ENCODE results near the gene CETN3.
"Not testable (repeated sequence)": the region's sequence is repeated elsewhere in the genome, so short reads cannot be mapped to it uniquely, and the experiment has no call there.

The CETN3 gene

GRCh38 chr5:90381213-90381929 is 28.2 kb downstream of the CETN3 start:
- no peak for DNase-seq

GRCh38 chr5:90379652-90380051 is 29.9 kb downstream of the CETN3 start:
- no peak for DNase-seq

GRCh38 chr5:90378752-90379151 is 30.8 kb downstream of the CETN3 start:
- DNase-seq = no peak

DNA sequence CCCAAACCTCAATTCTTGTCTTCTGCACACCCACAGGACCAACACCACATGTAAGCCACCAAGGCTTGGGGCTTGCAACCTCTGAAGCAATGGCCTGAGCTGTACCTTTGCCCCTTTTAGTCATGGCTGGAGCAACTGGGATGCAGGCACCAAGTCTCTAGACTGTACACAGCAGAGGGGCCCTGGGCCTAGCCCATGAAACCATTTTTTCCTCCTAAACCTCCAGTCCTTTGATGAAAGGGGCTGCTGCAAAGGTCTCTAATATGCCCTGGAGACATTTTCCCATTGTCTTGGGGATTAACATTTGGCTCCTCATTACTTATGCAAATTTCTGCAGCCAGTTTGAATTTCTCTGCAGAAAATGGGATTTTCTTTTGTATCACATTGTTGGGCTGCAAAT is 38.3 kb downstream of the CETN3 start:
- not testable (repeated sequence) for DNase-seq

DNA sequence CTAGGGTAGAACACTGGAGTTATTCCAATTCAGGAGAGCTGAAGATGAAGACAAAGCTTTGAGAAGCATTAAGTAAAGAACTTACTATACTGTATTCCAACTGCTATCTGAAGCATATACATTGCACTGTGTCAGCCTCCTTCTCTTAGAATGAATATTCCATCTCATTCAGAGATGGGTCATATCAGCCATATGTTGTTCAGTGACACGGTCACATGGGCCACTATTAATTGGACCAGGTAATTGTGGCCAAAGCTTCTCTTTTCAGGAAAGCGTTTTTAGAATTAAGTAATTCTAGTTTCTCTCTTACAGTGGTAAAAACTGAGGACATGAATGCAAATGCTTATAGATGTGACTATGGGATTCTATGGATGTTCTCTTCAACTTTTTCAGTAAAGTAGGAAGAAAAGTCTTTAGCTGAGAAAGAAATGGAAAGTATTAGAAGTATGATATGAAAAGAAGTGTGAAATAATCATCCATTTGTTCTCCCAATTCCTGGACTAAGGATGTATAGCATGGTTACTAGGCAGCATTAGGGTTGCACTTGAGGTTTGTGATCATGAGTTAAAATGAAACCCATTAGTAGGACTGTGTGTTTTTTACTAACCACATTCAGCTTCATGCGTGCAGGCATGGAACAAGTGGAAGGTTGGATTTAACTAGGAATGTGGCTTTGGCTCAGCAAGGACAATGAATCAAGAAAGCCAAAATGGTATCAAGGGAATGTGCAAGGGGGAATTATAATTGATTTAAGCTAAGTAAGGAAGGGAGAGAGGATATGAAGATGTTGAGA is 40.9 kb downstream of the CETN3 start:
- no peak for DNase-seq

- no peak for DNase-seq
Measured at GRCh38 chr5:90367879-90368278, 41.7 kb downstream of the CETN3 start.

- DNase-seq = no peak
Measured at GRCh38 chr5:90366948-90367347, 42.6 kb downstream of the CETN3 start.

- DNase-seq = no peak
Measured at GRCh38 chr5:90365328-90365727, 44.2 kb downstream of the CETN3 start.

DNA sequence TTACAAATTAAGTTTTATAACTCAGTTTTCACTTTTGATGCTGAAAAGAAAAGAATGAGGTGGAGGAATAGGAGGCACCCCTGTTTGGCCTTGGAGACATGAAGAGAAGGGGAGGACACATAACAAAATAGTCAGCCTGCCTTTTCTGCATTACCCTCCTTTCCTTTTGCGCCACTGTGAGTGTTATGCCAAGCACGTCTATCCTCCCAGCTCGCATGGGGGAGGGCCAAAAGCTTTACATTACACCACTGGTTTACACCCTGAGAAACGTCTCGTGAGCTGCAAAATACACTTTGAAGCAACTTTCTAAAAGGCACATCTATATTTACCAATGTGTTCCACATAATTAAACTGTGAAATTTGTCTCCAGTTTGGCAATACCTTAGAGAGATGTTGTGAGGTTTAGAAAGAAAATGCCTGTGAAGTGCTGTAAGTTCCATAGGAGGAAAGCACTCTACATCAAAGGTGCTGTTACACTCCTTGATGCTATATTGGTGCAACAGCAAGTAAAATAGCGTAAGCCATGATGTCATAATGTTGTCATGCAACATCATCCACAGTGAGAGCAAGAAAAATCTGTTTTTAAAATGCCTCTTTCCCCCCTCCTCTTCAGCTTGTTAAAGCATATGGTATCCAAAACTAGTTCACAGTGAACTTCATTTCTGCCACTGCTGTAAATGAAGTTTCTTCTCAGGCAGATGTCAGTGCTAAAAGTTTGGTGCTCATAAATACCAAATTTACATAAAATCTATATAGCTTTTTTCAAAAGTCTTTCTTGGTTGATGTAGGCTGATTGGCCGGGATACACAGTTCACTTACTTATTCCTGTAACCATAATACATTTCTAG is 50.3 kb downstream of the CETN3 start:
- DNase-seq = no peak

DNA sequence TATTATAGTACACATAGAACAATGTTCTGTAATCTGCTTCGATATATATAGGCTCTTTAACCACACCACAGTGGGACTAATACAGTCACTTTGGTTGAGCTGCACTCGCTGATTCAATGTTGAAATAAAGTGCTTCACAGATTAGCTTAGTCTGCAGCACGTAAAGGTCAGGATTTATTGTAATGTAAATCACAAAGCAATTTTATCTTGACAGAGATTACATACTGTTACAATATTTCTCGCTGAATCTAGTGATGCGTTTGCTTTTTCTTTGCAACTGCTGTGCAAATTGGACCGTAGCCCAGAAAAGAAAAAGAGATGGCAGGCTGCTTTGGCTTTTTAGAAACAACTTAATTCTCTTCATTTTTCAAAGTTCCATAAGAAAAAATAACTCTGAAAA is 52.9 kb downstream of the CETN3 start:
- no peak for DNase-seq

DNA sequence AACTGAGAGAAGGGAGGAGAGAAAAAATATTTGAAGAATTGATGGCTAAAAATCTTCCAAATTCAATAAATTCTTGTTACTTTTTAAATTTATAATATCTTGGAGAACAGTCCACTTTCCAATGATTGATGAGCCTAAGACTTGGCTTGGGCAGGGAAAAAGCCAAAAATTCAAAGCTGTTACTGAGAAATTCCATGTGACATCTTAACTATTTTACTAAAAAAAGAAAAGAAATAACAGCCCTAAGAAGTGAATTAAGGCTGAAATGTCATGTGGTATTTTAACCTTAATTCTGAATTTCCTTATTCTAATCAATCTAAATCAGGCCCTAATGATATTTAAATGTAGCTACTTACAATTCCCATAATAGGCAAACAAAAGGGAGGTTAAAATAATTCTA is 53.4 kb downstream of the CETN3 start:
- DNase-seq = no peak

GRCh38 chr5:90355635-90356034 is 53.9 kb downstream of the CETN3 start:
- DNase-seq = no peak

DNA sequence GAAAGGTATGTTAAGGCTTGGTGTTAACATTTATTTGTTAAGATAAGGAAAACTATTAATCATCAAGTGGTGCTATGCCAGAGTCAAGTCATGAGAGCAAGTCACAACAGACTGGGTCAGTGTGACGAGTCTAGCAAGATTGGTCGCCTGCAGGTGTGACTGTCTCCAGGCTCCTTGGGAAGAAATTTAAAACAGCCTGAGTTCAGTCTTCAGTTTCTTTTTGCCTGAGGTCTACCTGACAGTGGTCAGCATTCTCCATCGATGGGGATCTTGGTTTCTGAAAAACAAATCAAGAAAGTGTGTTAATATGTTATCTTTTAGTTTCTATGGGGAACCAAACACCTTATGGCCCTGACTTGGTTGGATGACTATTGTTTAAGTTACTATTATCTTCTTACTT is 56.3 kb downstream of the CETN3 start:
- no peak for DNase-seq

GRCh38 chr5:90351101-90351500 is 58.5 kb downstream of the CETN3 start:
- no peak for DNase-seq

GRCh38 chr5:90347462-90347861 is 62.1 kb downstream of the CETN3 start:
- DNase-seq = no peak

GRCh38 chr5:90345684-90346083 is 63.9 kb downstream of the CETN3 start:
- no peak for DNase-seq

DNA sequence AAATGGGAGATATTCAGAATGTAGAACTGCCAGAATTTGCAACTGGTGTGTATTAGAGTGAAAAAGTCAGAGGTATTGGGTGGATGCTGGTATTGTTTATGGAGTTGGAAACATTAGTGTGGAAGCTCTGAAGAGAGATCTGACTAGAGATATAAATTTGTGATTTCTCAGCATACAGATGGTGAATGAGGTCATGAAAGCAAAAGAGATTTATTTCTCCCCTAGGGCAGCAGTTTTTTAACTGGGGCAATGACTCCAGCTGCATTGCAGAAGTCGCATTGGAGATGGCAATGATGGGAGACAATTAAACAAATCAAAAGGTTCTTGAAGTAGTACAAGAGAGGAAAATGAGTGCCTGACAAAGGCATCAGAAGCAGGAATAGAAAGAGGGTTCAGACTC is 64.9 kb downstream of the CETN3 start:
- no peak for DNase-seq

DNA sequence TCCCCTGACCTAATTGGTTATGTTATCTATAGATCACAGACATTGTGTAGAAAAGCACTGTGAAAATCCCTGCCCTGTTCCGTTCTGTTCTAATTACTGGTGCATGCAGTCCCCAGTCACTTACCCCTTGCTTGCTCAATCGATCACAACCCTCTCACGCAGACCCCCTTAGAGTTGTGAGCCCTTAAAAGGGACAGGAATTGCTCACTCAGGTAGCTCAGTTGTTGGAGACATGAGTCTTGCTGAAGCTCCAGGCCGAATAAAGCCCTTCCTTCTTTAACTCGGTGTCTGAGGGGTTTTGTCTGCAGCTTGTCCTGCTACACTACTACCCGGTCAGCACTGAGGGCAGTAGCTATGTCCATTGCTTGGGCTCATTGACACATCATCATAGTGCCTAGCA is 65.8 kb downstream of the CETN3 start:
- not testable (repeated sequence) for DNase-seq

GRCh38 chr5:90342576-90342975 is 67.0 kb downstream of the CETN3 start:
- DNase-seq = no peak

Measured in suppressor macrophage treated with lipopolysaccharide for 4 hours (primary cell).